Astrocyte of the spinal cord (primary cell): ENCODE measurements around the gene PWWP2B.

ENCODE experiments used
- DNase-seq: peaks from one replicate; pipeline ENCODE4 v3.0.0; 2011; ENCODE audit warnings: low read depth, low spot score
- H3K4me3 ChIP-seq: 2 replicates; pipeline ENCODE4 v1.5.1; 2011; ENCODE audit warnings: low read depth, mild to moderate bottlenecking, low read length, moderate library complexity
- CTCF ChIP-seq: IDR thresholded peaks from 2 replicates; pipeline ENCODE4 v1.5.1; 2012; ENCODE audit warnings: low read depth, mild to moderate bottlenecking, low read length, inconsistent platforms
- in situ Hi-C: cut with HindIII; loops from 2 replicates; pipeline ENCODE4 v1.10.0; 2017; ENCODE audit warnings: low sequenced_read_pairs

The PWWP2B gene

GRCh38 chr10:132389433-132390169, 7.4 kb upstream of the PWWP2B start:
- TF ChIP-seq CTCF: no peak
- DNase-seq: no peak
- H3K4me3 ChIP-seq: no peak overlapping the region
- in situ Hi-C loops: no loop called here

- H3K4me3 ChIP-seq: no peak overlapping the region
- DNase-seq: no peak
- TF ChIP-seq CTCF: no peak
- in situ Hi-C loops: no loop called here
These were observed 6.7 kb upstream of the PWWP2B start for GRCh38 chr10:132390170-132390920.

- H3K4me3 ChIP-seq: no peak overlapping the region
- in situ Hi-C loops: no loop called here
- no peak for DNase-seq
These were observed 5.9 kb upstream of the PWWP2B start for GRCh38 chr10:132390921-132391675.

GRCh38 chr10:132391676-132392020, 5.4 kb upstream of the PWWP2B start:
- no peak for DNase-seq
- no peak for TF ChIP-seq CTCF
- in situ Hi-C loops: no loop called here
- H3K4me3 ChIP-seq: no peak overlapping the region

More at GRCh38 chr10:132390921-132391675, 5.9 kb upstream of the PWWP2B start:
- no peak for TF ChIP-seq CTCF

GRCh38 chr10:132392184-132392800, 4.7 kb upstream of the PWWP2B start:
- no peak for TF ChIP-seq CTCF

GRCh38 chr10:132392811-132393694, 3.9 kb upstream of the PWWP2B start:
- DNase-seq: no peak
- in situ Hi-C loops: no loop called here
- TF ChIP-seq CTCF: no peak
- no peak overlapping the region for H3K4me3 ChIP-seq

More at GRCh38 chr10:132392184-132392800, 4.7 kb upstream of the PWWP2B start:
- DNase-seq: no peak
- in situ Hi-C loops: no loop called here
- H3K4me3 ChIP-seq: no peak overlapping the region
